ENCODE measurements around the gene KRTAP10-6.
"Not testable (repeated sequence)": the region's sequence is repeated elsewhere in the genome, so short reads cannot be mapped to it uniquely, and the experiment has no call there.

KRTAP10-6 gene

DNA sequence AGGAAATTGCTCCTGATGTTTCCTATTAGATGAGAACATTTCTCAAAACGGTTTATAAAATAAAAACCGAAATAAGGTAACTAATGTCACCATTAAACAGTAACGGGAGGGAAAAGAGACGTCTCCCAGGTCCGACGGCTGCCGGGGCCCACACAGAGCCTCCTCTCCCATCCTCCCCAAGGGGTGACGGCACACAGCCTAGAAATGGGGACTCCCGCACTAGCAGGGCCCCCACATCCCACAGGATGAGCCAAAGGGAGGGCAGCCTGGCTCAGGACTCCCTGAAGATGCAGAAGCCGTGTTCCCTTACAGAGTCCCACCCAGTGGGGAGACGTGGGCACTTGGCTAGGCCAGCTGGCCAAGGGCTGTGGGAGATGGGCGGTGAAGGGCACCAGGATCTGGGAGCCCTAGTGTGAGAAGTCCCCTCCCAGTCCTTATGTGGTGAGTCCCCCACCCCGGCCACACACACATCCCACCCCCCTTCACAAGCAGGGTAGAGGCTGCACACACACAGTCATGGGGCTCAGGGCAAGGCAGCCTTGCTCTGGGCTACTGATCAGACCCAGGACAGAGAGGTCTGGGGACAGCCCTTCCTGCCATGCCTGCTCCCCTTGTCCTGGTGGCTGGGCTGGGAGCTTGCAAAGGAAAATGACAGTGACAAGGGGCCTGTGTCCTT lies 37.0 kb downstream of the KRTAP10-6 start:
- no peak for DNase-seq

DNA sequence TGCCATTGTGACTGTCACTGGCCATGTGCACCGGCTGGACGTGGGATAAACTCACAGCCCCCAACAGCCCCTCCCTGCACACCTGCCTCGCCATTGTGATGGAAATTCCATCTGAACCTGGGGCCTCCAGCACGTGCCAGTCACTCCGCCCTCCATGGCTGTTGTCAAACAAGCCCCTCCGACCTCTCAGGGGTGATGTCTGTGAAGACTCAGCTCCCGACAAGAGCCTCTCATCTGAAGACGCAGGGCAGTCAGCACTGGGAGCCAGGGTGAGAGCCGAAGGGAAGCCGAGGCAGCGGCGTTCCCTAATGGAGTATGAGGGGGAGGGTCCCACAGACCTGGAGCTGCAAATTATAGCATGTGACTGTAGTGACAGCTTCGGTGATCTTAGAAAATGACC lies 39.6 kb downstream of the KRTAP10-6 start:
- DNase-seq, result no peak

DNA sequence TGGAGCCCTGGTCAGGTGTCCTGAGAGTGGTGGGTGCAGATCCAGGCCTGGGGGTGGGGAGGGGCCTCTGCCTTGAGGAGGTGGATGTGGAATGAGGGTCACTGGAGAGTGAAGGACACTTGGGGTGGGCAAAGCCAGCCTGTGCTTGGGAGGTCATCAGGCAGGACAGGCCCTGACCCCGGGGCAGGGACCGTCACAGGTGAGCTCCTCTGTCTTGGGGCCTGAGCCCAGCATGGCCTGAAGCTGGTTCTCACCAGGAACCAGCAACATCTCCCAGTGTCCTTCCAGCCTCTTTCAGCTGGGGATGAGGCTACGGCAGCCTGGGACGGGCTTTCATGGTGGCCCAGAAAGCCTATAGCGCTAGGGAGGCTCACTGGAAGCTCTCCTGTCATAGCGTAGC lies 40.2 kb downstream of the KRTAP10-6 start:
- DNase-seq, result no peak

DNA sequence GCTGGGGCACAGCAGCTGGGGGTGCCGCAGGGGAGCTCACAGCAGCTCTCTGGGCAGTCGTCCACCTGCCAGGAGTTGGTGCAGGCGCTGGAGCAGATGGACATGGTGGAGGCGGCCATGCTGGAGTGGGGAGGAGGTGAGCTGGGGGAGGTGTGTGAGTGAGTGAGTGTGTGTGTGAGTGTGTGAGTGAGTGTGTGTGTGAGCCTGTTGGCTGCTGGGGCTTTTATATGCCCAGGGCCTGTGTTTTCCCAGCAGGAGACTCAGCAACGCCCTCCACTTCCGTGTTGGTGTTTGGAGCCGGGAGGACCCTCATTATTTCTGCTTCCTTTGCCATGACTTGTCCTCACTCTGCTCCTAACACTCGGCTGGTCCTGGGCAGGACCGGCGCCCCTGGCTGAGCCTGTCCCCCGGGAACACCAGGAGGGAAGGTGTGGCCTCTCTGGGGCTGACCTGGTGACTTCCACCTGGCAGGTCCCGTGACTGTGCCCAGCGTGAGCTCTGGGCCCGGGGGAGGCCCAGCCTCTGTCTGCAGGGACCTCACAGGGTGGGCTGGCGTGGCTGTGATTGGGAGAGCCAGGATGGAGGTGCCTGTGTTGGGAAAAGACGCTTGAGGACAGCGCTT lies 40.9 kb downstream of the KRTAP10-6 start, which contains the start of gene KRTAP10-2:
KRTAP10-2 (minus strand) TSS at position 166 of the 622 bp plus-strand sequence; CDS start at position 119, 47 bp downstream.
- no peak for DNase-seq

DNA sequence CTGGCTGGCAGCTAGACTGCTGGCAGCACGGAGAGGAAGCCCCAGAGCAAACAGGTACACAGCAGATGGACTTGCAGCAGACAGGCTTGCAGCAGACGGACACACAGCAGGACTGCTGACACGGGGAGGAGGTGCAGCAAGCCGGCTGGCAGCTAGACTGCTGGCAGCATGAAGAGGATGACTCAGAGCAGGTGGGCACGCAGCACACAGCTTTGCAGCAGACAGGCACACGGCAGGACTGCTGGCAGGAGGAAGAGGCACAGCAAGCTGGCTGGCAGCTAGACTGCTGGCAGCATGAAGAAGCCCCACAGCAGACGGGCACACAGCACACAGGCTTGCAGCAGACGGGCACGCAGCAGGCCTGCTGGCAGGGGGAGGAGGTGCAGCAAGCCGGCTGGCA lies 41.5 kb downstream of the KRTAP10-6 start:
- no peak for DNase-seq

DNA sequence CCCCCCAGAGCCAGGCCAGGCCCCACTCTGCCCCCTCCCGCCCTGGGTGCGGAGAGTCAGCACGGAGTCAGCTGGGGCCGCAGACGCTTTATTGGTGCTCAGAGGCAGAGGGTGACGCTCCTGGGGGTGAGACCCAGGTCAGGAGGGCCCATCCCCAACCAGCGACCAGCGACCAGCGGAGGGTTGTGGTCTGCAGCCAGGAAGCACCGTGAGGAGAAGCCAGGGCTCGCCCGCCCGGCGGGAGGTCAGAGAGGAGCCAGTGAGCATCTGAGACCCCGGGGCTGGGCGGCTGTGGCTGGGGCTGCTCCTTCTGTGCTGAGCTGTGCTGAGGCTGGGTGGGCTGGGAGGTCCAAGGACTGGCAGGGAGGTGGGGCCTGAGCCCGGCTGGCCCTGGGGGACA lies 42.0 kb downstream of the KRTAP10-6 start:
- DNase-seq, result not testable (repeated sequence)

DNA sequence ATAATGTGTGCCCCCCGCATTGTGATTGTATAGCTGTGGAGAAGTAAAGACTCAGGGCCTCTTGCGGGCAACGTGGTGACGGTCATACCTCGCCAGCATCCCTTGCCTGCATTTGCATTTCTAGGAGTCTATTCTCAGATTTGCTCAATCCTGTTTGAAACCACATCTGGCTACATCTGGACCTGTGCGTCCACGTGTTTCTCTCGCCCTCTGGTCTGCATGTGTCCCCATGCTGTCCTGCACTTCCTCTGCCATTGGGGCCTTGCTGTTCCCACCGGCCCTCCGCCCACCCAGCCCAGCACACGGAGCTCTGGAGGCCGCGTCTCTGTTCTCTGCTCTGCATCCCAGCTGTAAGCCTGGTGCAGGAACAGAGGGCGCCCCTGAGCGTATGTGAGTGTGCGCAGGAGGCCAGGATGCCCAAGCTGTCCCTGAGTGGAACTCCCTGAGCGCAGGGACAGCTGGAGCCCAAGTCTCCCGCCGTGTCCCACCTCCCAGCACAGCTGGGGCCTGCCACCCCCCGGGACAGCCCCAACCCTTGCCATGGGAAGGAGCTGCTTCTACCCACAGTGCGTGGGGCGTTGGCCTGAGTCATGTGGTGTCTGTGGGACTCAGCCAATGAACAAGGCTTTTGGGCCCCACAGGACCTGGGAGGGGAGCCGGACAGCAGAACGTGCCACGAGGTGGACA lies 42.6 kb downstream of the KRTAP10-6 start:
- DNase-seq, result no peak

DNA sequence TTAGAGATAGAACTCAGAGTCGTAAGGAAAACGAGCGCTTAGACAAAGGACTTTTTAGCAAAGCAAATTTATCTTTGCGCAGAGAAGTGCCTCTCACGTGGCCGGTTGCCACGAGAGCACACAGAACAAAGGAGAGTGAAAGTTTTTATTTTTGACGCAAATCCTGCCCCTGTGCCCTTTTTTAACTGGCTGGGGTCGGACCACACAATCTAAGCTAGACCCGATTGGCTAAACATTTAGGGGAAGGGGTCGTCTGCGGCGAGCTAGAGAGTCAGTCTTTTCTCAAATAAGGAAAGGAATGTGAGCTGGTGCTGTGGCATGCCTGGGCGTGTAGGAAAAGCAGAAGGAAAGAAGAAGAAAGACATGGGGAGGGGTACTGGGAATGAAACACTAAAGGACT lies 43.4 kb downstream of the KRTAP10-6 start:
- DNase-seq, result no peak

DNA sequence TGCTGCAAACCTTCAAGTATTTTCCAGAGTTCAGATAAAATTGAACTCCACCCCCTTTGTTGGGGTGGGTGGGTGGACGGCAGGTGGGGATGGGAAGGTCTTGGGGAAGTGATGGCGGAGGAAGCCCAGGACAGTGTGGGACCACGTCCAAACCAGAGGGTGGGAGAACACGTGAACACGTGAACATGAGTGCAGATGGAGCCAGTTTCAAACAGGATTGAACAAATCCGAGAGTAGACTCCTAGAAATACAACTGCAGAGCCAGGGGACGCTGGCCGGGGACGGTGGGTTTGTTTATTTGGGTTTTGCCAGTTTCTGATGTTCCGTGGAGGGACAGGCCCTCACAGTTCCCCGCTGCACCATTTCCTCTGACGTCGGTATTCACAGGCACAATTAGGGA lies 43.9 kb downstream of the KRTAP10-6 start:
- no peak for DNase-seq

DNA sequence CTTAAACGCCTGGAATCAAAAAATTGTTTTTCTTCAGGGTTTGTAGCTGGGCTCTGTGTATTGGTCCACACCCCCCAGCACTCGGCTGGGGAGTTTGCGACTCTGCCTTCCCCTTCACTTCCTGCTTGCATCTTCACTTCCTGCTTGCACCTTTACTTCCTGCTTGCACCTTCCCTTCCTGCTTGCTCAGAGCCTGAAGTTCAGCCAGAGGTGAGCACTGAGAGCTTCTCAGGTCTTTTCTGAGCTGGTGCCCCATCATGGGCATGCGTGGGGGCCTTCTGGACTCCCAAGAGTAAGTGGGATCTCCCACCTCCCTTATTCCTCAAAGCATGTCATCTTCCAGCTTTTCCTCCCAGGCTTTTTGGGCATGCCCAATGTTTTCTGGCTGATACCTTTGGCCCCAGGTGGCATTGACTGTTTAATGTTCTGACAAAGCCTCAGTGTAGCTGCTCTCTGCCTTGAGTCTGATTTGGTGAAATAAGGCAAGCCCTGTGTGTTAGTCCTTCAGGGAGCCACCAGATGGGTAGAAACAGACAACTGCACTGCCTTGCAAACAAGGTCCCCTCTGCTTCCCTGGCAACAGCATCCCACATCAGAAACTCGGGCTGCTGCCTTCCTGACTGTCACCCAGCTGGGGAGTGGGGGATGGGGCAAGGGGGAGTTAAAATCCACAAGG lies 44.5 kb downstream of the KRTAP10-6 start:
- DNase-seq, result no peak

DNA sequence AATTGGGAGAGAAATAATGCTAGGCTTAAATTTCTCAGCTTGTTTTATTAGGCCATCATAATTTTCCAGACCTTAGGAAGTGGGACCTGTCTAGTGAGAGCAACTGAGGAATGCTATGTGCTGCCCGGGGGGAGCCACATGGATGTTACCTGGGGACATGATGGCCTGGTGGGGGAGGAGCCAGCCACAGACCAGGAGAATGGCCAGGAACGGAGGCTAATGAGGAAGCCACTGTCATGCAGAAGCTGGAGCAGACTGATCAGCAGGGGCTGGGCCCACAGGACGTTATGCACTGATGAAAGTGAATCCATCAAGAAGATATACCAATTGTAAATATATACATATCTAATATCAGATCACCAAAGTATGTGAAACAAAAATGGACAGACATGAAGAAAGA lies 47.7 kb downstream of the KRTAP10-6 start:
- no peak for DNase-seq

DNA sequence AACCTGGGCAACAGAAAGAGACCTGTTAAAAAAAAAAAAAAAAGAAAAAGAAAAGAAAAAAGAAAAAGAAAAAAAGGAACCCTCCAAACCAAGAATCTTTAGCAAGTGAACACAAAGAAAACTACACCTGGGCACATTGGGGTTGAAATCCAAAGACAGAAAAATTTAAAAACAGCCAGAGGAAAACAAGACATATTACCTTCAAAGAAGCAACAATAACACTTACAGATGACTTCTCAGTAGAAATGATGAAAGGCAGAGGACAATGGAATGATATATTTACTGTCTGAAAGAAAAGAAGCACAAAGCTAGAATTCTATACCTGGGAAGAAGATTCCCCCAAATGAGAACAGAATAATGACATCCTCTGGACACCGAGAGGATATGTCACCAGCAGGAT lies 49.6 kb downstream of the KRTAP10-6 start:
- DNase-seq, result no peak
